GM12891 (cell line): ENCODE results near the gene ISOC2.

Source experiments
- PAX5 ChIP-seq: IDR thresholded peaks from 2 replicates; pipeline ENCODE4 v1.6.1; 2011; ENCODE audit warnings: low read length, moderate library complexity, mild to moderate bottlenecking; ENCODE audit not compliant: insufficient read depth, severe bottlenecking
- POLR2A ChIP-seq: IDR thresholded peaks from 2 replicates; pipeline ENCODE4 v1.6.1; 2011; ENCODE audit warnings: low read depth, low read length, control low read depth
- POLR2AphosphoS5 ChIP-seq: IDR thresholded peaks from 2 replicates; pipeline ENCODE4 v1.6.1; 2011; ENCODE audit warnings: low read depth, low read length, control low read depth

DNA sequence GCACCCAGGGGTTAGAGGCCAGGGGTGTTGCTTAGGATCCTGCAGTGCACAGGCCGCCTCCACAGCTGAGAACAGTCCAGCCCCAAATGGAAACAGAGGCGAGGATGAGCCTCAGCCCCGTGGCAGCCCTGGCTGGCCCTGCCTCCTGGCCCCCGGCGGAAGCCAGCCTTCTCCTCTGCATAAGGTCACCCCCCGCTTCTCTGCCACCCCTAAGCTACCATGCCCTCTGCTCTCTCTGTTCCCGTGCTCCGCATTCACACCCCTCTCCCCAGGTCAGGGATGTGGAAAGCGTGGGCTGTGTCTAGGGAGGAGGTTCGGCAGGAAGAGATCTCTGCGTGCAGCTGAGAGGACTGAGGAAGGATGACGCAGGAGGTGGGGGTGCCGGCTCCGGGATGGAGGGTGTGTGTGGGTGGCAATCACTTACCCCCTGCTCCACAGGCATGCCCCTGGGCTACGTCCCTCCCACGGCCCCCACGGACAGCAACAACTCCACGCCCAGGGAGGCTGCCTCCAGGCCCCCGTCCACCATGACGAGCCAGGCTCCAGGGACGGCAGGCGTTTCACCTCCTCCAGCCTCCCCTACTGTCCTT, 32.8 kb upstream of the ISOC2 start:
- TF ChIP-seq POLR2A (no peak), POLR2AphosphoS5 (no peak), PAX5 (no peak)
